ENCODE data around the gene DOCK4.

The DOCK4 gene

GRCh38 chr7:112080441-112080840, 125.8 kb downstream of the DOCK4 start:
- Histone ChIP-seq H3K27me3 (ENCODE audit: control insufficient read depth, insufficient read depth, low read length) (no peaks in the 10 kb centered on the region), H3K9me3 (ENCODE audit: control insufficient read depth, insufficient read depth, low read length) (no peaks in the 10 kb centered on the region), H3K27ac (ENCODE audit: low read length) (no peak overlapping the region), H3K4me3 (ENCODE audit: low read length) (no peak overlapping the region), H3K4me1 (ENCODE audit: control insufficient read depth, insufficient read depth, low read length) (0 out of 2 replicates have a peak, but pooled peaks cover 5% of the 10 kb centered on the region), H3K36me3 (ENCODE audit: control insufficient read depth, insufficient read depth, low read length) (no peaks in the 10 kb centered on the region)
- WGBS (ENCODE audit: insufficient coverage, insufficient read length), result no CpG with 5 or more reads among the region's 5 CpGs
- DNase-seq (ENCODE audit: low read depth, low spot score), result no peak

- Histone ChIP-seq H3K9me3 (ENCODE audit: control insufficient read depth, insufficient read depth, low read length) (no peaks in the 10 kb centered on the region), H3K36me3 (ENCODE audit: control insufficient read depth, insufficient read depth, low read length) (no peaks in the 10 kb centered on the region), H3K4me1 (ENCODE audit: control insufficient read depth, insufficient read depth, low read length) (0 out of 2 replicates have a peak, but pooled peaks cover 5% of the 10 kb centered on the region), H3K27ac (ENCODE audit: low read length) (no peak overlapping the region), H3K4me3 (ENCODE audit: low read length) (no peak overlapping the region), H3K27me3 (ENCODE audit: control insufficient read depth, insufficient read depth, low read length) (no peaks in the 10 kb centered on the region)
- DNase-seq (ENCODE audit: low read depth, low spot score), result no peak
Observed at GRCh38 chr7:112079673-112080072, 126.5 kb downstream of the DOCK4 start.

- H3K27me3 ChIP-seq (ENCODE audit: control insufficient read depth, insufficient read depth, low read length), result no peaks in the 10 kb centered on the region
- H3K4me1 ChIP-seq (ENCODE audit: control insufficient read depth, insufficient read depth, low read length), result 0 out of 2 replicates have a peak, but pooled peaks cover 5% of the 10 kb centered on the region
- DNase-seq (ENCODE audit: low read depth, low spot score), result no peak
- no peak overlapping the region for H3K27ac ChIP-seq (ENCODE audit: low read length)
- no peaks in the 10 kb centered on the region for H3K36me3 ChIP-seq (ENCODE audit: control insufficient read depth, insufficient read depth, low read length)
- WGBS (ENCODE audit: insufficient coverage, insufficient read length), result no CpG with 5 or more reads among the region's 1 CpG
- H3K4me3 ChIP-seq (ENCODE audit: low read length), result no peak overlapping the region
- no peaks in the 10 kb centered on the region for H3K9me3 ChIP-seq (ENCODE audit: control insufficient read depth, insufficient read depth, low read length)
Observed at GRCh38 chr7:112079122-112079521, 127.1 kb downstream of the DOCK4 start.

GRCh38 chr7:112076324-112076723, 129.9 kb downstream of the DOCK4 start:
- Histone ChIP-seq H3K27ac (ENCODE audit: low read length) (no peak overlapping the region), H3K9me3 (ENCODE audit: control insufficient read depth, insufficient read depth, low read length) (no peaks in the 10 kb centered on the region), H3K4me3 (ENCODE audit: low read length) (no peak overlapping the region), H3K4me1 (ENCODE audit: control insufficient read depth, insufficient read depth, low read length) (0 out of 2 replicates have a peak, but pooled peaks cover 5% of the 10 kb centered on the region), H3K27me3 (ENCODE audit: control insufficient read depth, insufficient read depth, low read length) (no peaks in the 10 kb centered on the region), H3K36me3 (ENCODE audit: control insufficient read depth, insufficient read depth, low read length) (no peaks in the 10 kb centered on the region)
- DNase-seq (ENCODE audit: low read depth, low spot score), result no peak

- Histone ChIP-seq H3K27me3 (ENCODE audit: control insufficient read depth, insufficient read depth, low read length) (no peaks in the 10 kb centered on the region), H3K9me3 (ENCODE audit: control insufficient read depth, insufficient read depth, low read length) (no peaks in the 10 kb centered on the region), H3K4me1 (ENCODE audit: control insufficient read depth, insufficient read depth, low read length) (no peaks in the 10 kb centered on the region), H3K36me3 (ENCODE audit: control insufficient read depth, insufficient read depth, low read length) (no peaks in the 10 kb centered on the region), H3K27ac (ENCODE audit: low read length) (no peak overlapping the region), H3K4me3 (ENCODE audit: low read length) (no peak overlapping the region)
- no peak for DNase-seq (ENCODE audit: low read depth, low spot score)
Observed at GRCh38 chr7:112074464-112074863, 131.7 kb downstream of the DOCK4 start.

GRCh38 chr7:112073530-112073929, 132.7 kb downstream of the DOCK4 start:
- Histone ChIP-seq H3K36me3 (ENCODE audit: control insufficient read depth, insufficient read depth, low read length) (no peaks in the 10 kb centered on the region), H3K27me3 (ENCODE audit: control insufficient read depth, insufficient read depth, low read length) (no peaks in the 10 kb centered on the region), H3K4me1 (ENCODE audit: control insufficient read depth, insufficient read depth, low read length) (no peaks in the 10 kb centered on the region), H3K9me3 (ENCODE audit: control insufficient read depth, insufficient read depth, low read length) (no peaks in the 10 kb centered on the region), H3K27ac (ENCODE audit: low read length) (no peak overlapping the region), H3K4me3 (ENCODE audit: low read length) (no peak overlapping the region)
- no peak for DNase-seq (ENCODE audit: low read depth, low spot score)

- Histone ChIP-seq H3K27ac (ENCODE audit: low read length) (no peak overlapping the region), H3K27me3 (ENCODE audit: control insufficient read depth, insufficient read depth, low read length) (no peaks in the 10 kb centered on the region), H3K9me3 (ENCODE audit: control insufficient read depth, insufficient read depth, low read length) (no peaks in the 10 kb centered on the region), H3K4me1 (ENCODE audit: control insufficient read depth, insufficient read depth, low read length) (no peaks in the 10 kb centered on the region), H3K4me3 (ENCODE audit: low read length) (no peak overlapping the region), H3K36me3 (ENCODE audit: control insufficient read depth, insufficient read depth, low read length) (no peaks in the 10 kb centered on the region)
- WGBS (ENCODE audit: insufficient coverage, insufficient read length), result no CpG with 5 or more reads among the region's 4 CpGs
- DNase-seq (ENCODE audit: low read depth, low spot score), result no peak
Observed at GRCh38 chr7:112072541-112073245, 133.5 kb downstream of the DOCK4 start.

GRCh38 chr7:112071856-112072255, 134.3 kb downstream of the DOCK4 start:
- H3K27ac ChIP-seq (ENCODE audit: low read length), result no peak overlapping the region
- H3K4me3 ChIP-seq (ENCODE audit: low read length), result no peak overlapping the region
- no peaks in the 10 kb centered on the region for H3K9me3 ChIP-seq (ENCODE audit: control insufficient read depth, insufficient read depth, low read length)
- H3K36me3 ChIP-seq (ENCODE audit: control insufficient read depth, insufficient read depth, low read length), result no peaks in the 10 kb centered on the region
- no peak for DNase-seq (ENCODE audit: low read depth, low spot score)
- no peaks in the 10 kb centered on the region for H3K27me3 ChIP-seq (ENCODE audit: control insufficient read depth, insufficient read depth, low read length)
- no peaks in the 10 kb centered on the region for H3K4me1 ChIP-seq (ENCODE audit: control insufficient read depth, insufficient read depth, low read length)

GRCh38 chr7:112070674-112071256, 135.4 kb downstream of the DOCK4 start:
- WGBS (ENCODE audit: insufficient coverage, insufficient read length), result no CpG with 5 or more reads among the region's 5 CpGs
- Histone ChIP-seq H3K27me3 (ENCODE audit: control insufficient read depth, insufficient read depth, low read length) (no peaks in the 10 kb centered on the region), H3K4me1 (ENCODE audit: control insufficient read depth, insufficient read depth, low read length) (no peaks in the 10 kb centered on the region), H3K9me3 (ENCODE audit: control insufficient read depth, insufficient read depth, low read length) (no peaks in the 10 kb centered on the region), H3K27ac (ENCODE audit: low read length) (no peak overlapping the region), H3K4me3 (ENCODE audit: low read length) (no peak overlapping the region), H3K36me3 (ENCODE audit: control insufficient read depth, insufficient read depth, low read length) (no peaks in the 10 kb centered on the region)
- DNase-seq (ENCODE audit: low read depth, low spot score), result no peak

- Histone ChIP-seq H3K36me3 (ENCODE audit: control insufficient read depth, insufficient read depth, low read length) (no peaks in the 10 kb centered on the region), H3K4me3 (ENCODE audit: low read length) (no peak overlapping the region), H3K27me3 (ENCODE audit: control insufficient read depth, insufficient read depth, low read length) (no peaks in the 10 kb centered on the region), H3K27ac (ENCODE audit: low read length) (no peak overlapping the region), H3K9me3 (ENCODE audit: control insufficient read depth, insufficient read depth, low read length) (no peaks in the 10 kb centered on the region), H3K4me1 (ENCODE audit: control insufficient read depth, insufficient read depth, low read length) (no peaks in the 10 kb centered on the region)
- no CpG with 5 or more reads among the region's 3 CpGs for WGBS (ENCODE audit: insufficient coverage, insufficient read length)
- no peak for DNase-seq (ENCODE audit: low read depth, low spot score)
Observed at GRCh38 chr7:112069879-112070321, 136.3 kb downstream of the DOCK4 start.

- Histone ChIP-seq H3K4me1 (ENCODE audit: control insufficient read depth, insufficient read depth, low read length) (no peaks in the 10 kb centered on the region), H3K9me3 (ENCODE audit: control insufficient read depth, insufficient read depth, low read length) (no peaks in the 10 kb centered on the region), H3K36me3 (ENCODE audit: control insufficient read depth, insufficient read depth, low read length) (no peaks in the 10 kb centered on the region), H3K27me3 (ENCODE audit: control insufficient read depth, insufficient read depth, low read length) (no peaks in the 10 kb centered on the region), H3K4me3 (ENCODE audit: low read length) (no peak overlapping the region), H3K27ac (ENCODE audit: low read length) (no peak overlapping the region)
- no peak for DNase-seq (ENCODE audit: low read depth, low spot score)
- no CpG with 5 or more reads among the region's 4 CpGs for WGBS (ENCODE audit: insufficient coverage, insufficient read length)
Observed at GRCh38 chr7:112068967-112069366, 137.2 kb downstream of the DOCK4 start.

All from iPS DF 6.9 (cell line).